ENCODE measurements around the gene COG1. TPM values are rescaled to one million over a fixed set of nuclear protein-coding genes. Genes with fewer than 3 reads are reported as not detected.

Gene COG1
- polyA plus RNA-seq, 3 donors: 5.1 to 24.4 (median 8.0) TPM

- peaks cover 0 to 8% of the 10 kb centered on the region in 2 donors for H3K36me3 ChIP-seq (replicated peaks in 1 of 2; ENCODE audit: control insufficient read depth in 1 of 2, insufficient read depth in 2 of 2, low read length in 2 of 2)
- no peaks in the 10 kb centered on the region for H3K27me3 Mint-ChIP-seq (ENCODE audit: low read depth in 3 of 3)
- intact Hi-C loops (cut with micrococcal nuclease): no loop called here
- no peak for TF ChIP-seq CTCF (IDR thresholded peaks at IDR 0.05)
- no peak overlapping the region for H2AFZ ChIP-seq (ENCODE audit: insufficient read depth, low read depth, low read length, poor library complexity, severe bottlenecking)
- H3K9me3 ChIP-seq (replicated peaks in 1 of 2; ENCODE audit: control insufficient read depth in 1 of 2, insufficient read depth in 1 of 2, low read length in 2 of 2): no peaks in the 10 kb centered on the region
- peaks cover 89% of the 10 kb centered on the region for H3K79me2 ChIP-seq (ENCODE audit: insufficient read depth, low read length)
- H3K27me3 ChIP-seq (ENCODE audit: control insufficient read depth in 2 of 2, insufficient read depth in 2 of 2, low read length in 2 of 2): no peaks in the 10 kb centered on the region
- H3K27ac Mint-ChIP-seq: peak overlapping the region in 1 of 7 donors; percentile 30
- peaks cover 74% of the 10 kb centered on the region for H4K20me1 ChIP-seq (ENCODE audit: insufficient read depth, low read length)
- H3K9ac ChIP-seq (ENCODE audit: insufficient read depth, low read length, poor library complexity, severe bottlenecking): no peak overlapping the region
- H3K4me2 ChIP-seq (replicated peaks; ENCODE audit: extremely low read depth, low read length, poor library complexity, severe bottlenecking): peak overlapping the region; percentile 2
- H3K4me3 ChIP-seq (replicated peaks in 1 of 3; ENCODE audit: low read depth in 2 of 3, low read length in 3 of 3): no peak overlapping the region
- no peak overlapping the region for H3K4me3 Mint-ChIP-seq
- peaks cover 14 to 15% of the 10 kb centered on the region in 2 donors for H3K36me3 Mint-ChIP-seq
- H3K4me1 Mint-ChIP-seq: peaks cover 68% of the 10 kb centered on the region
- H3K4me1 ChIP-seq (ENCODE audit: control insufficient read depth in 1 of 2, insufficient read depth in 2 of 2, low read length in 2 of 2): peaks cover 46 to 59% of the 10 kb centered on the region in 2 donors
- peak overlapping the region in 1 of 2 donors; percentile 33 for H3K27ac ChIP-seq (ENCODE audit: low read depth in 1 of 2, low read length in 2 of 2)
- no peak for DNase-seq
- H3K9me3 Mint-ChIP-seq: no peaks in the 10 kb centered on the region
- no CpG with 5 or more reads among the region's 3 CpGs for WGBS (ENCODE audit: insufficient coverage)
Measured at GRCh38 chr17:73227379-73227778, 34.5 kb downstream of the COG1 start.

- TF ChIP-seq CTCF (IDR thresholded peaks at IDR 0.05): no peak
- H3K79me2 ChIP-seq (ENCODE audit: insufficient read depth, low read length): peaks cover 91% of the 10 kb centered on the region
- no peak for DNase-seq
- WGBS (ENCODE audit: insufficient coverage): 100% methylated on average over 1 of the region's 6 CpGs
- H3K4me2 ChIP-seq (replicated peaks; ENCODE audit: extremely low read depth, low read length, poor library complexity, severe bottlenecking): no peak overlapping the region
- Mint-ChIP-seq H3K27me3 (ENCODE audit: low read depth in 3 of 3) (no peaks in the 10 kb centered on the region), H3K9me3 (no peaks in the 10 kb centered on the region), H3K36me3 (peaks cover 11 to 12% of the 10 kb centered on the region in 2 donors), H3K27ac (no peak overlapping the region), H3K4me3 (no peak overlapping the region), H3K4me1 (peaks cover 67% of the 10 kb centered on the region)
- H3K36me3 ChIP-seq (replicated peaks in 1 of 2; ENCODE audit: control insufficient read depth in 1 of 2, insufficient read depth in 2 of 2, low read length in 2 of 2): peaks cover 0 to 8% of the 10 kb centered on the region in 2 donors
- H3K9me3 ChIP-seq (replicated peaks in 1 of 2; ENCODE audit: control insufficient read depth in 1 of 2, insufficient read depth in 1 of 2, low read length in 2 of 2): no peaks in the 10 kb centered on the region
- H3K27ac ChIP-seq (ENCODE audit: low read depth in 1 of 2, low read length in 2 of 2): no peak overlapping the region
- intact Hi-C loops (cut with micrococcal nuclease): no loop called here
- H3K9ac ChIP-seq (ENCODE audit: insufficient read depth, low read length, poor library complexity, severe bottlenecking): no peak overlapping the region
- H3K27me3 ChIP-seq (ENCODE audit: control insufficient read depth in 2 of 2, insufficient read depth in 2 of 2, low read length in 2 of 2): no peaks in the 10 kb centered on the region
- peaks cover 74% of the 10 kb centered on the region for H4K20me1 ChIP-seq (ENCODE audit: insufficient read depth, low read length)
- no peak overlapping the region for H3K4me3 ChIP-seq (replicated peaks in 1 of 3; ENCODE audit: low read depth in 2 of 3, low read length in 3 of 3)
- H3K4me1 ChIP-seq (ENCODE audit: control insufficient read depth in 1 of 2, insufficient read depth in 2 of 2, low read length in 2 of 2): peaks cover 46 to 62% of the 10 kb centered on the region in 2 donors
- no peak overlapping the region for H2AFZ ChIP-seq (ENCODE audit: insufficient read depth, low read depth, low read length, poor library complexity, severe bottlenecking)
Measured at GRCh38 chr17:73227944-73228343, 35.1 kb downstream of the COG1 start.
